ENCODE data around the gene SCLY.

SCLY gene

DNA sequence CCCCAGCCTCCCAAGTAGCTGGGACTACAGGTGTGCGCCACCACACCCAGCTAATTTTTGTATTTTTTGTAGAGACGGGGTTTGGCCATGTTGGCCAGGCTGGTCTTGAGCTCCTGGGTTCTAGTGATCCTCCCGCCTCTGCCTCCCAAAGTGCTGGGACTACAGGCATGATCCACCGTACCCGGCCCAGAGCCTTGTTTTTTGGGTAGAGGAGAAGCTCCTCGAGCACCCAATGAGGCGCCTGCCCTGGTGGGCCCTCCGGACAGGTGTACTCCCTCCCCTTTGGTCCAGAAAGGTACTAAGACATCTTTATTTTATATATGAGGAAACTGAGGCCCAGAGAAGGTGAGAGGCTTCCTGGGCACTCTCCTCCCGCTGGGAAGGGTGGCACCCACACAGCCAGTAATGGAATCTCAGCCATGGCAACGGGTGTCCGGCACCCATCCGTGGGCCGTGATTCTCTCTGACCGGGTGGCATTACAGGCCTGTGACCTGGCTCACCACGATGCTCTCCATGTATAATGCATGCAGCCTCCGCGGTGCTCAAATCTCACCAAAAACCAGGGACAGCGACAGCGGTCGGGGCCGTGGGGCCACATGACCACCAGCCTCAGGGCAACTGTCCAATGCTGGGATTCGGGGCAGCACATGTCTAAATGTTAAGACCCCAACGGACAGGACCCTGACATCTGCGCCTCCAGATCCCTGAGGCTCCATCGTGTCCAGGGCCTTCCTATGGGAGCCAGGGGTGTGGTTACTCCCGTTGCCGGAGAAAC is 60.9 kb downstream of the SCLY start:
- no peak overlapping the region for H3K4me3 ChIP-seq (ENCODE audit: low read depth, low read length)
- TF ChIP-seq, protein P1, sequence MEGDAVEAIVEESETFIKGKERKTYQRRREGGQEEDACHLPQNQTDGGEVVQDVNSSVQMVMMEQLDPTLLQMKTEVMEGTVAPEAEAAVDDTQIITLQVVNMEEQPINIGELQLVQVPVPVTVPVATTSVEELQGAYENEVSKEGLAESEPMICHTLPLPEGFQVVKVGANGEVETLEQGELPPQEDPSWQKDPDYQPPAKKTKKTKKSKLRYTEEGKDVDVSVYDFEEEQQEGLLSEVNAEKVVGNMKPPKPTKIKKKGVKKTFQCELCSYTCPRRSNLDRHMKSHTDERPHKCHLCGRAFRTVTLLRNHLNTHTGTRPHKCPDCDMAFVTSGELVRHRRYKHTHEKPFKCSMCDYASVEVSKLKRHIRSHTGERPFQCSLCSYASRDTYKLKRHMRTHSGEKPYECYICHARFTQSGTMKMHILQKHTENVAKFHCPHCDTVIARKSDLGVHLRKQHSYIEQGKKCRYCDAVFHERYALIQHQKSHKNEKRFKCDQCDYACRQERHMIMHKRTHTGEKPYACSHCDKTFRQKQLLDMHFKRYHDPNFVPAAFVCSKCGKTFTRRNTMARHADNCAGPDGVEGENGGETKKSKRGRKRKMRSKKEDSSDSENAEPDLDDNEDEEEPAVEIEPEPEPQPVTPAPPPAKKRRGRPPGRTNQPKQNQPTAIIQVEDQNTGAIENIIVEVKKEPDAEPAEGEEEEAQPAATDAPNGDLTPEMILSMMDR (IDR thresholded peaks at IDR 0.05; ENCODE audit: low read depth, low read length), result no peak
- in situ Hi-C loops (cut with HindIII; ENCODE audit: low sequenced_read_pairs), result no loop called here
- DNase-seq (ENCODE audit: low read depth, low spot score), result no peak

DNA sequence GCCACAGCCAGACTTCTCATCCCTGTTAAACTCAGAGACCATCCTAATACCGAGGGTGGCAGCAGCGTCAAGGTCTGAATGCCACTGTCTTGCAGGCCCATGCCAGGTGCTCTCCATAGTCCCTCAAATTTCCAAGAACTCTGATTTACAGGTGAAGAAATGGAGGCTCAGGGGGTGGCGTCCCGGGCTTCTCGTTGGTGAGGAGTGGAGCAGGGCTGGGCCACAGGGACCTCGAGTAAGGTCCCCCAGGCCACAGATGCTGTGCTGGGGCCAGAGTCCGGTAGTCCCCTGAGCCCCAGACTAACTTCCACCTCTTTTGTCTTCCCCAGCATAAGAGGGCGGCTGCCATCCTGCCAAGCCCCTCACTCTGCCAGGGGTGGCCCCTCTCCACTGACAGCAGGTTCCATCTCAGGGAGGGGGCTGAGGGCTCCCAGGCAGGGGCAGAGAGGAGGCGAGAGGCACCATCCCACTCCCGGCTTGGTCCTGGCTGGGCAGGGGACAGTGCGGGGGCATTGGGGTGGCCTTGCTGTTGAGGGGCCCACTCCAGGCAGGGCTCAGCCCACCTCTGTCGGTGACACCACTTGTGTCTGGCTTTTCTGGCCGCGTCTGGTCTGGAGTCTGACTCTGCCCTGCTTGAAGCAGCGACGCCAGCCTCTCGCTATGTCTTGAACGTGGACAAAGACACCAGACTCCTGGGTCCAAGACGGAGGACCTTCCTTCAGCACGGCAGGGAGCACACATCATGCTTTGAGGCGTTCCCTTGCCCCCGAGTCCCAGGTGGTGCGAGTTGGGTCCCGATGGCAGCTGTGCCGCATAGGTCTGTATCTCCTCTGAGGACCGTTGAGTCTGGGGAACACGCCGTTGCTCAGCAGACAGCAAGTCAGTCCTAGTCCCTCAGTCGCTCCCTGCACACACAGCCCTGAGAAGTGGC is 61.8 kb downstream of the SCLY start:
- DNase-seq (ENCODE audit: low read depth, low spot score), result no peak
- in situ Hi-C loops (cut with HindIII; ENCODE audit: low sequenced_read_pairs), result no loop called here
- TF ChIP-seq, protein P1 (IDR thresholded peaks at IDR 0.05; ENCODE audit: low read depth, low read length), result no peak
- H3K4me3 ChIP-seq (ENCODE audit: low read depth, low read length), result no peak overlapping the region

DNA sequence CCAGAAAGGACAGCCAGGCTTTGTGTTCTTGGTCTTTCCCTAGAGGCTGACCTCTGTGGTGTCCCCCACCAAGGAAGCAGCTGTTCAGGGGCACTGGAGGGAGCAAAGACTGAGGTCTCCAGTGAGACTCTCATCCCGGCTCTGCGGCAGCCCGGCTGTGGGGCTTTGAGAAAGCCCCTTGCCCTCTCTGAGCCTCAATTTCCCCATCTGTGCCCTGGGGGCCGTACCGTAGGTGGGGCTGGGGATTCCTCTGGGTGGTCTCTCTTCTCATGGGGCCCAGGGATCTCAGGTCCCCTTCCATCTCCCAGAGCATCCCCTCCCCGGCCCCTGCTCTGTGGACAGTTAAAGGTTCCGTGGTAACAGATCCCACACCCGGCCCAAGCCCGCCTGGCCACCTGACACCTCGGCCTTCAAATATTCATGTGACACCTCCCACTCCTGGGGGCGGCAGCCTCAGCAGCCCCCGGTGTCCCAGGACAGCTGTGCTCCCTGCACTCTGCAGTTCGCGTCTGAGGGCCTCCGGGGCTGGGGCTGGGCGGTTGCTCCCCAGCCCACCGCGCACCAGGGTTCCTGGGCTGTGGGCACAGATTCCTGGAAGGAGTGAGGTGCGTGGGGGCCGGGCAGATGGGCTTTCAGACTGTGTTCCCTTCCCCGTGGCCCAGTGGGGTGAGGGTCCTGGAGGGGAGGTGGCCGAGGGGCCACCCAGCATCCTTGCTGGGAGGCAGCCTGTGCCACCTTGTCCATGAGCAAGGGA is 62.6 kb downstream of the SCLY start:
- TF ChIP-seq, protein P1 (IDR thresholded peaks at IDR 0.05; ENCODE audit: low read depth, low read length), result no peak
- H3K4me3 ChIP-seq (ENCODE audit: low read depth, low read length), result no peak overlapping the region
- no peak for DNase-seq (ENCODE audit: low read depth, low spot score)
- in situ Hi-C loops (cut with HindIII; ENCODE audit: low sequenced_read_pairs), result no loop called here

GRCh38 chr2:238123991-238124470 is 63.2 kb downstream of the SCLY start:
- no peak overlapping the region for H3K4me3 ChIP-seq (ENCODE audit: low read depth, low read length)
- TF ChIP-seq, protein P1 (IDR thresholded peaks at IDR 0.05; ENCODE audit: low read depth, low read length), result no peak
- in situ Hi-C loops (cut with HindIII; ENCODE audit: low sequenced_read_pairs), result no loop called here

DNA sequence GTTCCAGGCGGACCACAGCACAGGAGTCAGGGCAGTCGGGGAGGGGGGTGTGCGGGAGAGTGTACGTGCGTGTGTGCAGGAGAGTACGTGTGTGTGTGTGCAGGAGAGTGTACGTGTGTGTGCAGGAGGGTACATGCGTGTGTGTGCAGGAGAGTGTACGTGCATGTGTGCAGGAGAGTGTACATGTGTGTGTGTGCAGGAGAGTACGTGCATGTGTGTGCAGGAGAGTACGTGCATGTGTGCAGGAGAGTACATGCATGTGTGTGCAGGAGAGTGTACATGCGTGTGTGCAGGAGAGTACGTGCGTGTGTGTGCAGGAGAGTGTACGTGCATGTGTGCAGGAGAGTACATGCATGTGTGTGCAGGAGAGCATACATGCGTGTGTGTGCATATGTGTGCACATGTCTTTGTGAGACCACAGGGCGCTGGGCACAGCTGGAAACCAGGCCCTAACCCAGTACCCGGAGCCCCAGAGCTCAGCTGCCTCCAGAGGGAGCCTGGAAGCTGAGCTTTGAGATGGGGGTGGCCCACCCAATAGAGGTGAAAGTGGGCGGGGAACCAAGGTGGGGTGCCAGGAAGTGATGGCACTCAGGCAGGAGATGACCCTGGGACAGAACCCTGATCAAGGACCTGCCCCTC is 63.8 kb downstream of the SCLY start:
- H3K4me3 ChIP-seq (ENCODE audit: low read depth, low read length), result no peak overlapping the region
- TF ChIP-seq, protein P1 (IDR thresholded peaks at IDR 0.05; ENCODE audit: low read depth, low read length), result no peak
- in situ Hi-C loops (cut with HindIII; ENCODE audit: low sequenced_read_pairs), result no loop called here
- no peak for DNase-seq (ENCODE audit: low read depth, low spot score)

More at GRCh38 chr2:238123991-238124470, 63.2 kb downstream of the SCLY start:
- DNase-seq (ENCODE audit: low read depth, low spot score), result no peak

All from astrocyte of the spinal cord (primary cell).